H1 (cell line): ENCODE measurements around the gene ZBTB40. TPM values are rescaled to one million over a fixed set of nuclear protein-coding genes. Genes with fewer than 3 reads are reported as not detected.

Experiments
- CTCF ChIA-PET: fragments of 300-600 bp; sonication (Branson Sonifier 250); formaldehyde crosslinking; loops from one replicate; lab custom pipeline; 2021; ENCODE audit not compliant: partially characterized antibody; lab: Charles Lee
- POLR2A ChIA-PET: fragments of 300-600 bp; sonication (Branson Sonifier 250); formaldehyde crosslinking; loops from one replicate; lab custom pipeline; 2021; ENCODE audit warnings: inconsistent platforms; ENCODE audit not compliant: partially characterized antibody; lab: Charles Lee
- DNase-seq, 2 experiments: peaks; one replicate each; pipeline versions ENCODE4 v3.0.0 to v3.0.0-alpha.2; 2010 to 2022; ENCODE audit warnings: low spot score in 2 of 2, low read depth in 1 of 2, mixed read lengths in 1 of 2
- FAIRE-seq: peaks from 2 replicates; lab custom pipeline; 2011; peaks lifted over from hg19 to GRCh38; lab: Jason Lieb, UNC
- H2AFZ ChIP-seq: 2 replicates; pipeline ENCODE4 v1.8.1; 2012; ENCODE audit warnings: low read length, inconsistent platforms
- H2AK5ac ChIP-seq: 2 replicates; pipeline ENCODE4 v1.6.1; 2013; ENCODE audit warnings: low read depth, low read length
- H2BK120ac ChIP-seq: replicated peaks from 2 replicates; pipeline ENCODE3; 2013; ENCODE audit warnings: low read depth, low read length, inconsistent platforms
- H2BK12ac ChIP-seq: 2 replicates; pipeline ENCODE4 v1.6.1; 2013; ENCODE audit warnings: low read depth, low read length
- H2BK15ac ChIP-seq: 2 replicates; pipeline ENCODE4 v1.6.1; 2013; ENCODE audit warnings: low read length
- H2BK20ac ChIP-seq: 2 replicates; pipeline ENCODE4 v1.6.1; 2013; ENCODE audit warnings: low read length
- H2BK5ac ChIP-seq: 2 replicates; pipeline ENCODE4 v1.6.1; 2013; ENCODE audit warnings: low read depth, low read length
- H3K14ac ChIP-seq: 2 replicates; pipeline ENCODE4 v1.6.1; 2013; ENCODE audit warnings: inconsistent platforms; ENCODE audit not compliant: insufficient read length
- H3K18ac ChIP-seq: 2 replicates; pipeline ENCODE4 v1.6.1; 2013; ENCODE audit warnings: low read length; ENCODE audit errors: extremely low read depth
- H3K23ac ChIP-seq: 2 replicates; pipeline ENCODE4 v1.6.1; 2013; ENCODE audit warnings: inconsistent platforms; ENCODE audit not compliant: insufficient read length
- H3K23me2 ChIP-seq: 2 replicates; pipeline ENCODE4 v1.6.1; 2013; ENCODE audit warnings: low read depth, low read length
- H3K27ac ChIP-seq: 2 replicates; pipeline ENCODE4 v1.6.1; 2011; ENCODE audit warnings: low read depth, low read length, inconsistent platforms
- H3K27me3 ChIP-seq, 4 experiments: replicated peaks in 1 of 4; 1 replicate in 1 of 4; 2 replicates in 3 of 4; pipeline versions ENCODE4 v1.6.1 to v1.8.1; 2011 to 2013; ENCODE audit warnings: low read length in 3 of 4, mild to moderate bottlenecking in 3 of 4, inconsistent platforms in 2 of 4, mixed read lengths in 2 of 4, moderate library complexity in 1 of 4; ENCODE audit not compliant: control insufficient read depth in 3 of 4, insufficient read depth in 3 of 4; ENCODE audit errors: extremely low read depth in 1 of 4
- H3K36me3 ChIP-seq, 4 experiments: 2 replicates each; pipeline versions ENCODE4 v1.6.1 to v1.8.1; 2011 to 2013; ENCODE audit warnings: mild to moderate bottlenecking in 4 of 4, low read length in 3 of 4, moderate library complexity in 2 of 4, control low read depth in 1 of 4, inconsistent platforms in 1 of 4; ENCODE audit not compliant: insufficient read depth in 4 of 4, control insufficient read depth in 2 of 4
- H3K4ac ChIP-seq: replicated peaks from 2 replicates; pipeline ENCODE3; 2013; ENCODE audit warnings: low read length, low read depth, mixed read lengths, inconsistent platforms; ENCODE audit not compliant: insufficient read length
- H3K4me1 ChIP-seq, 4 experiments: replicated peaks in 1 of 4; 1 replicate in 1 of 4; 2 replicates in 3 of 4; pipeline versions ENCODE4 v1.6.1 to v1.8.1; 2011 to 2013; ENCODE audit warnings: low read length in 3 of 4, inconsistent platforms in 2 of 4, mixed read lengths in 1 of 4; ENCODE audit not compliant: insufficient read depth in 4 of 4, control insufficient read depth in 3 of 4
- H3K4me2 ChIP-seq, 2 experiments: 2 replicates each; pipeline versions ENCODE4 v1.6.1 to v1.8.1; 2011 to 2013; ENCODE audit warnings: low read depth in 2 of 2, low read length in 2 of 2, control low read depth in 1 of 2, inconsistent platforms in 1 of 2, mild to moderate bottlenecking in 1 of 2; ENCODE audit not compliant: insufficient read depth in 1 of 2
- H3K4me3 ChIP-seq, 4 experiments: fragments of 200-600, 300-600 bp in 1 of 4; sonication (generic), shearing (Covaris generic), sonication (Bioruptor Twin) in 1 of 4; 2 replicates each; pipeline versions ENCODE4 v1.5.1 to v1.8.1; 2011 to 2016; ENCODE audit warnings: low read length in 4 of 4, low read depth in 3 of 4, control low read depth in 2 of 4, inconsistent platforms in 2 of 4, mild to moderate bottlenecking in 2 of 4, mixed read lengths in 1 of 4, moderate library complexity in 1 of 4; ENCODE audit not compliant: insufficient read depth in 2 of 4; ENCODE audit errors: extremely low read depth in 1 of 4
- H3K56ac ChIP-seq: replicated peaks from 2 replicates; pipeline ENCODE3; 2013; ENCODE audit warnings: low read depth, mild to moderate bottlenecking, mixed read lengths, low read length, inconsistent platforms; ENCODE audit not compliant: insufficient read length
- H3K79me1 ChIP-seq: 2 replicates; pipeline ENCODE4 v1.6.1; 2013; ENCODE audit warnings: low read depth, low read length, control low read depth
- H3K79me2 ChIP-seq, 2 experiments: 2 replicates each; pipeline versions ENCODE4 v1.6.1 to v1.8.1; 2012 to 2013; ENCODE audit warnings: low read length in 2 of 2, mild to moderate bottlenecking in 2 of 2, inconsistent platforms in 1 of 2; ENCODE audit not compliant: insufficient read depth in 2 of 2, control insufficient read depth in 1 of 2
- H3K9ac ChIP-seq, 4 experiments: replicated peaks in 1 of 4; 1 replicate in 1 of 4; 2 replicates in 3 of 4; pipeline versions ENCODE4 v1.6.1 to v1.8.1; 2011 to 2013; ENCODE audit warnings: low read depth in 3 of 4, low read length in 3 of 4, control low read depth in 2 of 4, mild to moderate bottlenecking in 2 of 4, moderate library complexity in 2 of 4, inconsistent platforms in 1 of 4; ENCODE audit errors: extremely low read depth in 1 of 4
- H3K9me3 ChIP-seq, 2 experiments: 2 replicates each; pipeline versions ENCODE4 v1.6.1 to v1.8.1; 2012 to 2013; ENCODE audit warnings: mild to moderate bottlenecking in 2 of 2, moderate library complexity in 2 of 2, control low read depth in 1 of 2, inconsistent platforms in 1 of 2, low read depth in 1 of 2, low read length in 1 of 2, mixed read lengths in 1 of 2; ENCODE audit not compliant: insufficient read depth in 2 of 2
- H4K20me1 ChIP-seq, 2 experiments: replicated peaks in 1 of 2; 2 replicates each; pipeline versions ENCODE3 to v1.8.1; 2011 to 2013; ENCODE audit warnings: inconsistent platforms in 2 of 2, low read length in 2 of 2, mild to moderate bottlenecking in 1 of 2; ENCODE audit not compliant: insufficient read depth in 2 of 2, control insufficient read depth in 1 of 2
- H4K5ac ChIP-seq: 2 replicates; pipeline ENCODE4 v1.6.1; 2013; ENCODE audit warnings: low read length, low read depth, mixed read lengths, inconsistent platforms; ENCODE audit not compliant: insufficient read length
- H4K8ac ChIP-seq: 2 replicates; pipeline ENCODE4 v1.8.0; 2013; ENCODE audit warnings: mild to moderate bottlenecking, moderate library complexity, low read length, inconsistent platforms; ENCODE audit not compliant: insufficient read depth; ENCODE audit errors: extremely low read depth
- H4K91ac ChIP-seq: replicated peaks from 2 replicates; pipeline ENCODE3; 2013; ENCODE audit warnings: low read length, mixed read lengths, inconsistent platforms; ENCODE audit not compliant: insufficient read length
- FOSL1 ChIP-seq: IDR thresholded peaks from 2 replicates; pipeline ENCODE4 v1.6.1; 2011; ENCODE audit warnings: mild to moderate bottlenecking, low read depth, low read length, moderate library complexity; ENCODE audit not compliant: insufficient read depth
- WGBS, 2 experiments: shearing (Covaris generic) in 1 of 2; methylation state at CpG; one replicate each; pipeline versions ENCODE4 v1.1.6 to v1.1.7; 2013 to 2015; ENCODE audit warnings: low lambda C conversion rate in 2 of 2, mixed read lengths in 2 of 2, inconsistent platforms in 1 of 2, low coverage in 1 of 2, missing lambda C conversion rate in 1 of 2; ENCODE audit not compliant: insufficient replicate concordance in 2 of 2, insufficient coverage in 1 of 2, insufficient read length in 1 of 2; ENCODE audit errors: extremely low coverage in 1 of 2, missing lambda C conversion rate in 1 of 2; 5-methylcytosine and 5-hydroxymethylcytosine counted together
- polyA plus RNA-seq, 7 experiments: library from polyadenylated mRNA; depleted of rRNA in 3 of 7; stranded (reverse) in 5 of 7; unstranded in 2 of 7; fragments of >200 nt in 5 of 7; fragments of 200-250 nt in 2 of 7; gene quantifications; 1 replicate in 5 of 7; 2 replicates in 1 of 7; 4 replicates in 1 of 7; pipeline versions ENCODE4 v1.2.1 to v1.2.3, GENCODE V29; 2011 to 2013; ENCODE audit warnings: missing spikeins in 2 of 7, mixed read lengths in 2 of 7
- total RNA-seq: library from RNA; stranded (reverse); fragmentation: NEBNext Ultra II Directional; extraction: Animal tissue kit (Norgen Biotek cat#: 25700); gene quantifications from 2 replicates; pipeline ENCODE4 v1.2.1, GENCODE V29; 2021

The ZBTB40 gene
- total and polyA plus RNA-seq, 2 of the 8 experiments (the other 6 are each of a cell fraction or from before 2014, with no cell fraction given): 3.1 to 19.3 TPM

DNA sequence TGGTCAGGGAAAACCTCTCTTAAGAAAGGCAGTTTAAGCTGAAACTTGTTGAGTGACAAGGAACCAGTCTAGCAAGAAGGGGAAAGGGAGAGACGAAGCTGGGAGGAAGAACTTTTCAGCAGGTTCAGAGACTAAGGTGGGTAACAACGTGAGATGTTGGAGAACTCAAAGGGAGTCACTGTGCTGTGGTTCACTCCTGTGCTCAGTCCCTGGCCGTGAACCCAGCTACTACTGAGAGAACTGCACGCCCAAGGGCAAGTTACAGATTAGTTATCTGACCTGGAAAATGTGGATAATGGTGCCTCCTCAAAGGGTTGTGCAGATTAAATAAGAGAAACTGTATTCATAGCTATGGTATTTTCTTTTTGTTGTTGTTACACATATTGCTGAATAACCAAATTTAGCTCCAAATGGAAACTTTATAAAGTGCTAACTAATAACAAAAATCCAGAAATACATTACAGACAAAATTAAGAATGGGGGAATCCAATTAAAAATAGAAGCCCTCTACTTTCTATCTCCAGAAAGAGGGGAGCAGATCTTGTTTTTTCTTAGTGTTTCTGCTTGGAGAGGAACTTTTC, 2.9 kb downstream of the ZBTB40 start:
- Histone ChIP-seq H3K4ac (no peak overlapping the region), H3K36me3 (no peaks in the 10 kb centered on the region), H3K9me3 (no peaks in the 10 kb centered on the region; a peak in 1 of 4 replicates), H3K27ac (no peak overlapping the region), H2BK120ac (no peak overlapping the region), H3K18ac (no peak overlapping the region), H4K91ac (no peak overlapping the region), H3K56ac (no peak overlapping the region), H3K4me3 (no peak overlapping the region), H3K14ac (no peak overlapping the region), H3K27me3 (no peaks in the 10 kb centered on the region), H3K79me1 (peaks cover 4% of the 10 kb centered on the region; the same call in 1 of the 2 replicates), H3K4me2 (no peak overlapping the region), H2BK12ac (no peak overlapping the region), H4K20me1 (peaks cover 0 to 2% of the 10 kb centered on the region in 2 experiments), H3K4me1 (peaks cover 0 to 11% (median 3%) of the 10 kb centered on the region in 4 experiments; a peak in 3 of 7 replicates), H4K5ac (no peak overlapping the region), H2BK20ac (no peak overlapping the region), H3K9ac (no peak overlapping the region), H2AK5ac (no peak overlapping the region), H2BK5ac (no peak overlapping the region), H3K23me2 (peaks cover 7% of the 10 kb centered on the region), H2AFZ (no peak overlapping the region), H3K79me2 (peaks cover 0 to 55% of the 10 kb centered on the region in 2 experiments; a peak in 3 of 4 replicates), H4K8ac (no peak overlapping the region), H2BK15ac (no peak overlapping the region), H3K23ac (no peak overlapping the region)
- POLR2A ChIA-PET: interaction anchor here (0.9 kb wide), 1 partner anchor 35 kb away, joined by 3 read pairs; no protein-coding TSS in a partner anchor
- FAIRE-seq: no peak
- CTCF ChIA-PET: interaction anchor here (0.7 kb wide), 2 partner anchors 44 to 187 kb away, joined by 3 to 4 read pairs; no protein-coding TSS in a partner anchor
- DNase-seq: no peak
- WGBS, 2 experiments: 83% methylated on average over 4 of the region's 4 CpGs; no CpG with 5 or more reads in 1 of the 2 experiments
- TF ChIP-seq FOSL1: no peak
